Stimulated activated CD4-positive, alpha-beta T cell treated with anti-CD3 and anti-CD28 coated beads, Interleukin-15, amount 100 ng/mL, for 1 hour (primary cell): ENCODE data around the gene TTLL5.
"Not testable (repeated sequence)": the region's sequence is repeated elsewhere in the genome, so short reads cannot be mapped to it uniquely, and the experiment has no call there.

Experiments used
- DNase-seq, 2 donors: peaks; one replicate each; pipeline ENCODE4 v3.0.0-alpha.2; 2020; ENCODE audit warnings: low read depth in 1 of 2, low spot score in 1 of 2

TTLL5 gene

DNA sequence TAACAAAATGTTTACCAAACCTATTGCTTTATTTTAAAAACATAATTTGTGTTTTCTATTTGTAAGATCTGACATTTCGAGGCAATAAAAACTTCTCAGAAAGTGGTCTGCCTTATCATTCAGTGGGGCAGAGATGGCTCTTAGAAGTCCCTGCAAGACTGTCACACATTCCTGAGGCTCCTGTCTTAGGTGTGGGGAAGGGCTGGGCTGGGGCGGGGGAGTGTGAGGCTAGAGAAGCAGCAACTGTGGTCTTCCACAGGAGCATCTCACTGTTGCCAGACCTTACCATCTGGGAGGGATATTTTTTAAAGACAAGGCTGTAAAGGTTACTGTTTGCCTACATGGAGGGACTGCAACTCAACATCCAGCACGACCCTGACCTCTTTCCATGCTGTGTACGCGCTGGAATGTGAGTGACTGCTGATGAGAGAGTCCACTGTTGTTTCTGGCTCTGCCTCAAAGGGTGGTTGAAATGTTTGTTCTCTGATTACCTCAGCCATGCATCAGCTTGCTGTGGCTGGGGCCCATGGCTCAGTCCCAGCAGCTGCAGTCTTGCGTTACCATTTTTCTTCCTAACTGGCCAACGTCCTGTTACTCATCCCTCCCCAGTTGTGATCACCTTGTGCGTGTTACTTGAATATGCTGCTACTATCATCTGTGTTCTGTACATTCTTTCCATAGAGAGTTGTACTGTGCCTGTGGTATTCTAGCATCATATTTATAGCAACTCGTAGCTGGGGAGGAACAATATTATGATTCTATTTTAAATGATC, 12.8 kb upstream of the TTLL5 start:
- no peak for DNase-seq

DNA sequence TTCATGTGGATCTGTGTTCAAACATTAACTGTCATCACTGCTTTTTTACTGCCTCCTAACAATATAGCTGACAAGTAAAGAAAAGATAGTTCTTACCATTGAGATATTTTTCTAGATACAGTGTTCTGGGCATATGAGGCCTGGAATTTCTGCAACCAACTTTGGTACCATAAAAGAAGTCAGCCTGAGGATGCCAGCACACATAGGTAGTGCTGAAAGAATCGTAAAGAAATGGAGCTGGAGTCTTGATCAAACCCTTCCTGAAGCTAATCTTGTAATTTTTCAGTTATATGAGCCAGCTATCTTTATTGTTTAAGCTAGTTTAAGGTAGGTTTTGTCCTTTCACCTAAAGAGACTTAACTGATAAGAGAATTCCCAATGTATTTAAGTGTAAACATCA, 11.7 kb upstream of the TTLL5 start:
- no peak for DNase-seq

DNA sequence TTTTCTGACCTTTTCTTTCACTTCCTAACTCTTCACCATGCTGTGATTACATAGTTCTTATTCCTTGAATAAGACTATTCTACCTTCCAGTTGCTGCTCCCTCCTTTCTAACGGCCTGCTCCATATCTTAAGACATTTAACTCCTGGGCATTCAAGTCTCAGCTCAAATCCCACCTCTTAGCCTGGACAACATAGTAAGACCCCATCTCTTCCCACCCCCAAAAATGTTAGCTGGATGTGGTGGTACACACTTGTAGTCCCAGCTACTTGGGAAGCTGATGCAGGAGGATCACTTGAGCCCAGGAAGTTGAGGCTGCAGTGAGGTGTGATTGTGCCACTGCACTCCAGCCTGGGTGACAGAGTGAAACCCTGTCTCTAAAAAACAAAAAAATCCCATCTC, 11.3 kb upstream of the TTLL5 start:
- DNase-seq = no peak

DNA sequence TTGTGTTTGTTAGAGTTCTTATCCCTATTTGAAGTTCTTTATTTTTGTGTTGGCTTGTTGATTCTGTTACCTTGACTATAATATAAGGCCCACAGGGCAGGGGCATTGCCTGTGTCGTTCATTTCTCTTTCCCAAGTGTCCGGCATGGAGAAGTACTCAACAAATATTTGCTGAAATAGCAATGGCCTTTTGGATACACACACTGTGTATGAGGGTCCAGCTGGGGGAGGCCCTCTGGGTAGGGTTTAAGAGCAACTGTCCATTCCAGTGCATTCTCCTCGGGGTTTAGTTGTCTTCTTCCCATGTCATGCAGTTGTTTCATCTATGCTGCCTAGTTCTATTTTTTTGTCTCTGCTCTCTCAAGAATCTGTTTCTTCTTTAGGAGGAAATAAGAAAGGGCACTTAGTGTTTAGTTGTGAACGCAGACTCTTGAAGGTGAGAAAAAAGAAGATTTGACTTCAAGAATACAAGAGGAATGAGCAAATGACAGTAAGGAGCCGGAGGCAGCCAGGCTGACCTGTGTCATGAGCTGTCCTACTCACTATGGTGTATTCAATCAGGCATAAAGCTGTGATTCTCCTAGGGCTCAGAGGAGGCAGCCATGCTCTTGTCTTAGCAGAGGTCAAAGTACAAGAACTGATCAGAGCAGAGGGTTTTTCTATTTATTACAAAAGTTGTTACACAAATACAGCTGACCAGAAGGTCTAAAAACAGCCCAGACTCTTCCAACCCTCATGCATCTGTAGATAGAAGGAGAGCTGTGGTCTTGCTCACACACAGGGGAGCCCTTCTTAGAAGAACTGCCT, 10.6 kb upstream of the TTLL5 start:
- DNase-seq = no peak

DNA sequence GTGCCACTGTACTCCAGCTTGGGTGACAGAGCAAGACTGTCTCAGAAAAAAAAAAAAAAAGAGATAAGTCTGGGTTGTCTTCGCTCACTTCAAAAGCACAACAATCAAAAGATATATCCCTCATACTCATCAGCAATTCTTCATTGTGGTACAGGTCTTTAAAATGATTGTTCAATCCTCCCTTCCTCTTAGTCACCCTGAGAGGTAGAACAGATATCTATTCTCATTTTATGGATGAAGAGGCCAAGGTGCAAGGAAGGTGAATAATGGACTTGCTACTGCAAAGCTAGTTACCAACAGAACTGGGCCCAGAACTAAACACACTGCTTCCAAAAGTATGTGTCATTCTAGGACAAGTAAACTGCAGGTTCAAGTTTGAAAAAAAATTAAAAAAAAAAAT, 7.5 kb upstream of the TTLL5 start:
- DNase-seq = no peak

DNA sequence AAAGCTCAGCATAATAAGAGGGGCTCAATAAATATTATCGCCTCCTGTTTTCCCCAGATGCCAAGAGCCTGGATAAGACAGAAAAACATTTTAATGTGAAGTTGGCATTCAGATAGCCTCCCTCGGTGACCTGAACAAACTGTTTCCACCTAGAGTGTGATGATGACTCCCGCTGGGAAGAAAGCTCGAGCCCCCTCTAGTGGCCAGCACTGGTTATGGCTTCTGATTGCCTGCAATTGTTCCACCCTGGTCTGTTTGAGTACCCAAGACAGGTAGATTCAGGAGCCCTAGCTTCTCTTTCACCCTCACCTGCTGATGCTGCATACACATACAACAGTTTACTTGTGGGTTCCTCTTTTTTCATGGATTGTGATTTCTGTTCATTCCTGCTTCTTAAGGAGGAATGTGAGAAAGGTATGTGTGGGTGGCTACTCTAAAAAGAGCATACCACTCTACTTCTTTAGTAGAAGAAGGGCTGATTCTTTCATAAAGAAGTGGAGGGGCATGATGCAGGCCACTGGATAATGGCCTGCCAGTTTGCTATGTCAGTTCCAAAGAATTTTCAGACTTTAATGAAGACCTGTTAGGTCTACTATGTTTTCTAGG, 6.8 kb upstream of the TTLL5 start:
- peak; percentile 66 to 72 for DNase-seq

DNA sequence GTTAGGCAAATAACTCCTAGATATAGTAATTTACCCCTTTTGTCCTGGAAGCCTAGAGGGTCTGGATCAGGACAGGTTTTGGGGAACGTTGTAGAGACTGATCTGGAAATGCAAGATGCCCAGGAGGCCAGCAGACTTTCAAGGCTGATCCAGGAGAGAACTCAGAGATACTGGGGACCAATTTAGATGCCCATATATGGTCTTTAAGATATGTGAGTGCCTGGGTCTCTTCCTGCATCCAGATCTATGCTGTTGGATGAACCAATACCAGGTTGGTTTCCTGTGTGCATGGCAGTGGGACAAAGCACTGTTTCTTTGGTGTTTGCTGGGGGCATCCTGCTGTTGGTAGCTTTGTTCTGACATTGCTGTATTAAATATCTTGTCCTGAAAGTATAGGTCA, 5.8 kb upstream of the TTLL5 start:
- DNase-seq = no peak

DNA sequence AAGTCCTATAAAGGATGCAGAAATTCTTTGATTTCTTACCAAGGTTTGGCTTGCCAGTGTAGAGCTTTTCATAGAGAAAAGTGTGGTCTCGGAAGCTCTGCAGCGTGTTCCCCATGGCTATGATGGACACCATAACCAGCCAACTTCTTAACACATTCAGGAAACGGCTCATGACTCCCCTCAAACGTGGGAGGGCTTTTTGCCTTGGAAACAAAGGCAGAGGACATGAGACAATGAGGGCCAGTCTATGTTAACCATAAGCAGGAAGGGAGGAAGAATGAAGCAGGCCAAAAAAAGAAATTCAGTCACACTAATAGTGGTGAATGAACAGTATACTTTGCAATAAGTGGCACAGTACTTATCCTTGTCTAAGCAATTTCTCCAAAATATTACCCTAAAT, 3.7 kb upstream of the TTLL5 start:
- no peak for DNase-seq

DNA sequence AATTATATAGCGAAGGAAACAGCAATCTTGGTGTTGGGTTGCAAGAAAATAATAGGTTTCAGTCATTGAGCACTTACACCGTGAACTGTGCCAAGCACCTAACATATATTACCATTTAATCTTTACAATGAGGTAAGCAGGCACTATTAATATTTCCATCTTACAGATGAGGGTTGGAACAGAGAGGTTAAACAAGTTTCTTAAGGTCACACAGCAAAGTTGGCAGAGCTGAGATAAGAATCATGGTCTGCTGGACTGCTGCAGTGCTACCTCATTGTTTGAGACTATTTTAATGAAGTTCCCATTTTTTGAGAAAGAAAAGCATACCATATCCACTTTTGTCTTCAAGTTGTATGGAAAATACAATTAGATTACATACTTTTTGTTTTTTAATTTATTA, 2.1 kb upstream of the TTLL5 start:
- no peak for DNase-seq

DNA sequence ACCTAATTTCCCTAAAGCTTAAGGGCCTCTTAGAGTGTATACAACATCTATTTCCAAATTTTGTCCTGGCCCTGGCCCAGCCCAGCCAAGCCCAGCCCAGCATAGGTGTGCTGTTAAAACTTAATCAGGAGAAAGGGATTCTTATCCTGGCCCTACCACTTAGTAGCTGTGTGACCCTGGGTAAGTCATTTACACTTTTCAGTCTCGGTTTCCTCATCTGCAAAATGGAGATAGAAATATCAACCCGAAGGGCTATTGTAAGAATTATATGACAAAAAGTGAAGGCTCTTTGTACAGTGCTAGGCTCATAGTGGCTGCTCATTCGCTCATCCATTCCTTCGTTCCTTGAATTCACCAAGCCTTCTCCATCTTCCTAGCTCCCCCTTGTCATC, 812 bp upstream of the TTLL5 start:
- no peak for DNase-seq

DNA sequence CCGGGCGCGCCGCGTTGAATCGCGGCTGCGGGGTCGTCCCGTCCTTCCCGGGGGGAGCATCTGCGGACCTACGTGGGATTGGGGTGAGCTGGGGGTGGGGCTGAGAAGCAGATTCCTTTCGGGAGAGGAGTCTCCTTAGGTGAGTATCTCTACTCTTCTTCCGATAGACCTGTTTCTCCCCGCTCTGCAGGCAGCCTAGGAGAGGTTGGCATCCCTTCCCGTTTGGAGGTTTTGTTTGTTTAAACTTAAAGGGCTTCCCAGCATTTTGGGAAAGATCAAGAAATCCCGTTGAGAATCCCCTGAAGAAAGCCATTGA, 411 bp downstream of the TTLL5 start:
- DNase-seq = no peak

DNA sequence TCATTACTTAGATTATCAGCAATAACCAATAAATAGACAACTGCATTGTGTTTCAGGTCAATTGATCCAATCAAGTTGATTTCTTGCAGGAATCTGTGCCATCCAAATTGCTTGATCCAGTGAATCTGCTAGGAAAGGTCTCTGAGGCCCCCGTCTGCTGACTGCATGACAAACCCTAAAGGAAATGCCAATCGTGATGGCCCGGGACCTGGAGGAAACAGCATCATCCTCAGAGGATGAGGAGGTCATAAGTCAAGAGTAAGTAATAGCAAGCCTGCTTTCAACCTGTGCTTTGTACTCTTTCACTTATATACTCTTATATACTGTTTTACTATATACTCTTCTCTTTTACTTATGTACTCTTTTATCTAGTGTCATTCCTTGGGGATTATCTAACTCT, 1.9 kb downstream of the TTLL5 start:
- no peak for DNase-seq

DNA sequence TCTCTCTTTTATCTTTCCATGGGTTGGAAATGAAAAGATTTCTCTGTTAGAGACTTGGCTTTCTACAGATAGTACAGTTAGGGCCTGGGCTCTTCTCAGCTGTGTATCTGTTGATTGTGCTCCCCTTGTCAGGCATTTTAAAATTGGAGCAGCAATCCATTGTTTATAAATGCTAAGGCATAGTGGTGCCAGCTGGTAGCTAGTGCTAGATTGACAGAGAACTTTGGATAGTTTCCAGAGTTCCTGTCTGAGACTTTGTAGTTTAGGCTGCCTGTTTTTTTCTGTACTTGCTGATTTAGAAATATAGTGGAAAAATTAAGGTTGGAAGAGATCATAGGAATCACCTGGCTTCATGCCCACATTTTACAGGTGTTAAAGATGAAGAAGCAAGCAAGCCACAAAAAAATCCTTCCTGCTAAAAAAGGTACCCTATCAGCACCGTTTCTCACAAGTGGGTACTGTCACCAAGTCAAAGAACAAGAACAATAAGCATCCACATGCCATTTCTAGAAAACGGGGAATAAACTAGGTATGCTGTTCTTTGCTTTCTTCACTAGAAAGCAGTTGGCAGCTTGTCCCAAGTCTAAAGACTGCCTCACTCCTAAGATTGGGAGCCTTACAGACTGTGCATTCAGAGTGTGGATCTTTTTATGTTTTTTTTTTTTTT, 6.2 kb downstream of the TTLL5 start:
- no peak for DNase-seq

DNA sequence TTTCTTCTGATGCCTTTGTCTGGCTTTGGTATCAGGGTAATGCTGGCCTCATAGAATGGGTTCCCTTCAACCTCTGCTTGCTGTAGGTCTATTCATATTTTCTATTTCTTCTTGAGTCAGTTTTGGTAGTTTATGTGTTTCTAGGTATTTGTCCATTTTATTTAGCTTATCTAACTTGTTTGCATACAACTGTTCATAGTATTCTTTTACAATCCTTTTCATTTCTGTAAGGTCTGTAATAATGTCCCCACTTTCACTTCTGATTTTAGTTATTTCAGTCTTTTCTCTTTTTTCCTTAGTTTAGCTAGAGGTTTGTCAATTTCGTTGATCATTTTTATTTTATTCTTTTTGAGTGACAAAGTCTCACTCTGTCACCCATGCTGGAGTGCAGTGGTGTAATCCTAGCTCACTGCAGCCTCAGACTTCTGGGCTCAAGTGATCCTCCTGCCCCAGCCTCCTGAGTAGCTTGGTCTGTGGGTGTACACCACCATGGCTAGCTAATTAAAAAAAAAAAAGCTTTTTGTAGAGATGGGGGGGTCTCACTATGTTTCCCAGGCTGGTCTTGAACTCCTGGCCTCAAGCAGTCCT, 11.7 kb downstream of the TTLL5 start:
- no peak for DNase-seq

DNA sequence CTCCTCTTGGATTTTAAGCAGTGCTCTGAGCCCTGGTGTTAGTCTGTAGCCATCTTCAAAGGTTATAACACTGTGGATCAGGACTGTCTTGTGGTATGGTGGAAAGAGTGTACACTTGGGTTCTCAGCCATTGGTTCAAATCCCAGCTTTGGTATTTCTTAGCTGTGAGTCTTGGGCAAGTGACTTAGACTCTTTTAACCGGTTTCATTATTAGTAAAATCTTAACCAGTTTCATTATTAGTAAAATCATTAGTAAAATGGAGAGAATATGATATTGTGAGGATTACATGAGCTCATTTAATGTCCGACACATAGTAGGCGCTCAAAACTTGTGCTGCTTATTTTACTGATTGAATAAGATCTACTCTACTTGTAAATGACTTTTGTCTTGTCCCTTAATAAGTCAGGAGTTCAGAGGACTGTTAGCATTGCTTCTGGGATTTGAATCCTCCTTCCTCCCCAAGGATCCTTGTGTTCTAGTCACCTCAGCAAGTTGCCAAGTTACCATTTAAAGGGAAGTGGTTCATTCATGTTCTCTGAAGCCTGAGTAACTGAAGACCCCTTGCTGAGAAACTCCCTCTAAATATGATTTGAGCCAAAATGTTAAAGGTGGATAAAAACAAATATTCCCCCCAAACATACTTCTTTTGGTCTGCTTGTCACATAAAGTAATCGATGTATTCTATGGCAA, 12.4 kb downstream of the TTLL5 start:
- no peak for DNase-seq

DNA sequence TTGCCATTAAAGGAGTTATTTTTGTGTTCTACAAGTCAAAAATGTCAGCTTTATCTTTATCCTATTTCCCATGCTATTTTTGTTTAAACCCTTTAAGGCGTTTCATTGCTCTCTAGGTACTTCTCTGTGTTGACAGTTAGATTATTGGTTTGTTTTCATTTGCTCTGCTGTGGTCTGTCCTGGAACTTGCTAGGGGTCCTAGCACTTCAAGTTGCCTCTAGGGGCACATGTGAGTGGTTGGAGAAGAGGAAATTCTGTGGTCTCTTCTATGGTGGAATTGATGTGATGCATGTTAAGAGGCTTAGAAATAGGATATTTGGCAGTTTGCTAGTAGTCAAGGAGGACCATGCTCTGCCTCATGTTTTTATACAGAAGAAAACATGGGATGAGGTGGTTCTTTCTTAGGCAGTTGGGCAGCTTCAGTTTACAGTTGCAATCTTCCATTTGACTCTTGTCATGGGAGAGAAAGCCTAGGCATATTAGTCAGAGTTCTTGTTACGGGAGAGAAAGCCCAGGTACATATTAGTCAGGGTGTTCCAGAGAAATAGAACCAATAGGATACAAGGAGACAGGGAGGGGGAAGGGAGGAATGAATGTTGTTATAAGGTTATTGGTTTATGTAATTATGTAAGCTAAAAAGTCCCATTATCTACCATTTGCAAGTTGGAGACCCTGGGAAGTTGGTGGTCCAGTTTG, 14.4 kb downstream of the TTLL5 start:
- no peak for DNase-seq

DNA sequence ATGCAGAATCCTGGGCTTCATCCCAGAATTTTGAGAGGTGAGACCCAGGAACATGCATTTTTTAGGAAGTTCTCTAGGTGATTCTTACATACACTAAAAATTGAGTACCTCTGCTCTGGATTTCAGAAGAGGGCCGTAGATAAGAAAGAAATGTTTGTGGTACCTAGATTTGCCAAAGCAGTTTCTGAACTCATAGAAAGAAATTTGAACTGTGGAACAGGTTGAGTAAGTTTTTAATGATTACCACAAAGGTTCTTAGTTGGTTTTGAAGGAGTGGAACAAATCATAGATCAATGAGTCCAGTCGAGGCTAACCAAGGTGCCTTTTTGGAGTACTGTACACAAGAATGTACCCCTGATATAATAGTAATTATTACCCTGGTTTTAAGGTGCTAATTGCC, 24.9 kb downstream of the TTLL5 start:
- no peak for DNase-seq

DNA sequence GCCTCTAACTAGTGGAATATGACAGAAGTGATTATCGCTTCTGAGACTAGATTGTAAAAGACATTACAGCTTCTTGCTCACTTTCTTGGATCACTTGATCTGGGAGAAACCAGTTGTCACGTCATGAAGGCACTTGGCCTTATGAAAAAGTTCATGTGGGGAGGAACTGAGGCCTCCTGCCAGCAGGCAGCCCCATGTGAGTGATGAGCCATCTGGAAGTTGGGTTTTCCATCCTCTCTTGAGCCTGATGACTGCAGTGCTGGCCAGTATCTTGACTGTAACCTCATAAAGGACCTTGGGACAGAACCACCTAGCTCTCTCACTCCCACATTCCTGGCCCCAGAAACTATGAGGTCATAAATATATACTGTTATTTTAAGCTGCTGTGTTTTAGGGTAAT, 28.0 kb downstream of the TTLL5 start:
- no peak for DNase-seq

DNA sequence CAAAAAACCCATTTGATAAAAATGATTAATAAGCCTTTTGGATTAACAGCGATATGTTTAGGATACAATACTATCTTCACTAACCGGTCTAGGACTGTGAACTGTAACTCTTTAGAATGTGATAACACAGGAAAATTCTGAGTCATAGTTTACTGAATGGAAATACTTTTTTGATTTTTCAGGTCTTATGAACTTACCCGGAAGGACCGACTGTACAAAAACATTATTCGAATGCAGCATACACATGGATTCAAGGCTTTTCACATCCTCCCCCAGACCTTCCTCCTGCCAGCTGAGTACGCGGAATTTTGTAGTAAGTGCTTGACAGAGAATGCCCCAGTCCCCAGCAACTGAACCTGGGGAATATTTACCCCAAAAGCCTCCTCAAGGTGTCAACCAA, 29.0 kb downstream of the TTLL5 start:
- no peak for DNase-seq

DNA sequence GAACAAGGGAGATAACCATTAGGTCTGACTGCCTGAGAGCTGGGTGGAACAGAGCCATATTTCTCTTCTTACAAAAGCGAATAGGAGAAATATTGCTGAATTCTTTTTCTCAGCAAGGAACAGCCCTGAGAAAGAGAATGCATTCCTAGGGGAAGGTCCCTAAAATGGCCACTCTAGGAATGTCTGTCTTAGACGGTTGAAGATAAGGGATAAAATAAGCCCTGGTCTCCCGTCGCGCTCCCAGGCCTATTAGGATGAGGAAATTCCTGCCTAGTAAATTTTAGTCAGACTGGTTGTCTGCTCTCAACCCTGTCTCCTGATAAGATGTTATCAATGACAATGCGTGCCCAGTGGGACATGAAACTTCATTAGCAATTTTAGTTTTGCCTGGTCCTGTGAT, 34.0 kb downstream of the TTLL5 start:
- not testable (repeated sequence) for DNase-seq
